GM12878 (cell line): ENCODE data around the gene MAP3K7CL. TPM values are rescaled to one million over a fixed set of nuclear protein-coding genes. Genes with fewer than 3 reads are reported as not detected.

ENCODE experiments used
- ATAC-seq: fragments of 200-7000 bp; cut with Tn5 transposase; 3 replicates; pipeline ENCODE4 v1.9.1; 2020; ENCODE audit warnings: mild to moderate bottlenecking, moderate library complexity
- BruUV-seq: library from RNA; stranded (reverse); fragments of 400-500 nt; replicated peaks from 2 replicates; lab custom pipeline; 2021; lab: Mats Ljungman, UMichigan
- CTCF ChIA-PET: fragments of 300-600 bp; sonication (Branson Sonifier 250); formaldehyde crosslinking; extraction: SDS; loops from one replicate; lab custom pipeline; 2021; ENCODE audit warnings: inconsistent platforms; lab: Yijun Ruan, JAX
- POLR2A ChIA-PET: fragments of 350-600 bp; formaldehyde crosslinking; extraction: SDS; loops from one replicate; lab custom pipeline; 2021; ENCODE audit warnings: inconsistent platforms; lab: Charles Lee
- RAD21 ChIA-PET: fragments of 300-600 bp; sonication (Branson Sonifier 250); formaldehyde crosslinking; loops from one replicate; lab custom pipeline; 2023; ENCODE audit warnings: antibody characterized with exemption; ENCODE audit not compliant: unreplicated experiment; lab: Charles Lee
- SMC1A ChIA-PET: fragments of 300-600 bp; sonication (Branson Sonifier 250); formaldehyde crosslinking; loops from one replicate; lab custom pipeline; 2023; ENCODE audit not compliant: unreplicated experiment, uncharacterized antibody; lab: Charles Lee
- DNase-seq: peaks from one replicate; pipeline ENCODE4 v3.0.0-alpha.2; 2011; ENCODE audit warnings: low read depth, low spot score
- FAIRE-seq: peaks from 3 replicates; lab custom pipeline; 2011; peaks lifted over from hg19 to GRCh38; lab: Jason Lieb, UNC
- H2AFZ ChIP-seq: 2 replicates; pipeline ENCODE4 v1.6.0; 2011; ENCODE audit warnings: low read depth, low read length, control low read depth; ENCODE audit not compliant: control insufficient read depth
- H3K27ac ChIP-seq: 2 replicates; pipeline ENCODE4 v1.5.1; 2011; ENCODE audit warnings: control low read depth; ENCODE audit not compliant: control insufficient read depth, insufficient read depth
- H3K27me3 ChIP-seq, 2 experiments: replicated peaks in 1 of 2; 2 replicates each; pipeline versions ENCODE4 v1.6.0 to v1.6.1; 2011; ENCODE audit warnings: low read length in 1 of 2; ENCODE audit not compliant: control insufficient read depth in 2 of 2, insufficient read depth in 2 of 2
- H3K36me3 ChIP-seq, 2 experiments: 2 replicates each; pipeline ENCODE4 v1.5.1; 2011; ENCODE audit warnings: low read length in 1 of 2; ENCODE audit not compliant: control insufficient read depth in 2 of 2, insufficient read depth in 2 of 2
- H3K4me1 ChIP-seq: 2 replicates; pipeline ENCODE4 v1.6.1; 2011; ENCODE audit warnings: mild to moderate bottlenecking, low read length, moderate library complexity, mixed read lengths; ENCODE audit not compliant: control insufficient read depth, insufficient read depth
- H3K4me2 ChIP-seq: 2 replicates; pipeline ENCODE4 v1.6.0; 2011; ENCODE audit warnings: control low read depth; ENCODE audit not compliant: control insufficient read depth, insufficient read depth
- H3K4me3 ChIP-seq: fragments of 200-600 bp; sonication (generic); 2 replicates; pipeline ENCODE4 v1.5.1; 2016
- H3K79me2 ChIP-seq: 2 replicates; pipeline ENCODE4 v1.6.0; 2011; ENCODE audit warnings: low read length; ENCODE audit not compliant: control insufficient read depth, insufficient read depth
- H3K9ac ChIP-seq: 2 replicates; pipeline ENCODE4 v1.8.0; 2011; ENCODE audit warnings: low read length, control low read depth, mixed read lengths; ENCODE audit not compliant: control insufficient read depth, insufficient read depth
- H3K9me3 ChIP-seq: replicated peaks from 3 replicates; pipeline ENCODE4 v1.5.1; 2011; ENCODE audit warnings: mild to moderate bottlenecking, low read length; ENCODE audit not compliant: control insufficient read depth, insufficient read depth
- H4K20me1 ChIP-seq: 2 replicates; pipeline ENCODE4 v1.6.0; 2011; ENCODE audit not compliant: control insufficient read depth, insufficient read depth
- BCL11A ChIP-seq: IDR thresholded peaks from 2 replicates; pipeline ENCODE4 v1.6.1; 2011; ENCODE audit warnings: low read depth, low read length
- CBX5 ChIP-seq: sonication (generic); IDR thresholded peaks from 2 replicates; pipeline ENCODE4 v1.6.1; 2016; ENCODE audit warnings: low read depth, moderate library complexity, mild to moderate bottlenecking, inconsistent platforms
- EP300 ChIP-seq, 2 experiments: fragments of 150-350 bp in 1 of 2; IDR thresholded peaks; 2 replicates each; pipeline ENCODE4 v1.6.1; 2011 to 2012; ENCODE audit warnings: low read depth in 2 of 2, low read length in 2 of 2, borderline replicate concordance in 1 of 2, improper control_type of control experiment in 1 of 2, inconsistent platforms in 1 of 2; ENCODE audit not compliant: control insufficient read depth in 1 of 2
- IKZF1 ChIP-seq: fragments of 450-650 bp; conservative IDR thresholded peaks from 2 replicates; pipeline ENCODE4 v1.6.1; 2017; ENCODE audit warnings: antibody characterized with exemption, mild to moderate bottlenecking
- JUNB ChIP-seq: IDR thresholded peaks from 2 replicates; pipeline ENCODE4 v1.6.1; 2016; ENCODE audit warnings: antibody characterized with exemption, mild to moderate bottlenecking
- MEF2B ChIP-seq: fragments of 450-650 bp; IDR thresholded peaks from 2 replicates; pipeline ENCODE4 v1.6.1; 2018; ENCODE audit warnings: mild to moderate bottlenecking, moderate library complexity; ENCODE audit not compliant: partially characterized antibody, poor library complexity, severe bottlenecking
- MTA2 ChIP-seq: fragments of 450-650 bp; IDR thresholded peaks from 2 replicates; pipeline ENCODE4 v1.6.1; 2016; ENCODE audit warnings: low read depth, mild to moderate bottlenecking, moderate library complexity
- MYB ChIP-seq: fragments of 150-350 bp; IDR thresholded peaks from 2 replicates; pipeline ENCODE4 v1.6.1; 2014; ENCODE audit warnings: mild to moderate bottlenecking, low read depth, low read length, borderline replicate concordance
- RELA ChIP-seq: fragments of 450-650 bp; IDR thresholded peaks from 2 replicates; pipeline ENCODE4 v1.8.0; 2014; ENCODE audit warnings: borderline replicate concordance; ENCODE audit not compliant: partially characterized antibody
- SP1 ChIP-seq: IDR thresholded peaks from one replicate; pipeline ENCODE4 v1.6.1; 2011; ENCODE audit warnings: low read depth, low read length
- SPI1 ChIP-seq: IDR thresholded peaks from 2 replicates; pipeline ENCODE4 v1.6.1; 2011; ENCODE audit warnings: low read depth, mild to moderate bottlenecking, low read length, moderate library complexity, borderline replicate concordance; ENCODE audit not compliant: insufficient read depth
- STAT3 ChIP-seq: IDR thresholded peaks from 2 replicates; pipeline ENCODE4 v1.6.1; 2011; ENCODE audit warnings: low read depth, low read length, improper control_type of control experiment
- TAF1 ChIP-seq: IDR thresholded peaks from 2 replicates; pipeline ENCODE4 v1.6.1; 2011; ENCODE audit warnings: mild to moderate bottlenecking, low read depth, low read length, borderline replicate concordance
- ZNF217 ChIP-seq: fragments of 450-650 bp; IDR thresholded peaks from 2 replicates; pipeline ENCODE4 v1.6.1; 2017; ENCODE audit warnings: antibody characterized with exemption, mild to moderate bottlenecking
- WGBS: methylation state at CpG from one replicate; pipeline ENCODE4 v1.1.6; 2016; ENCODE audit warnings: low lambda C conversion rate; ENCODE audit not compliant: insufficient replicate concordance, insufficient coverage; ENCODE audit errors: missing lambda C conversion rate; 5-methylcytosine and 5-hydroxymethylcytosine counted together
- in situ Hi-C: fragments of 300-500 bp; cut with MboI; formaldehyde crosslinking; loops from 9 replicates; pipeline ENCODE4 v1.14.3; 2018; ENCODE audit warnings: mixed read lengths
- intact Hi-C: fragments of 100-400 bp; cut with micrococcal nuclease; formaldehyde crosslinking; loops from one replicate; pipeline ENCODE4 v1.14.2; 2022; ENCODE audit not compliant: unreplicated experiment
- polyA plus RNA-seq, 11 experiments: library from polyadenylated mRNA; depleted of rRNA in 4 of 11; unstranded in 6 of 11; stranded (reverse) in 5 of 11; fragments of >200 nt; fragmentation: Nextera tagmentation in 4 of 11; fragmentation: Illumina TruSeq in 1 of 11; extraction: Ambion mirVana in 4 of 11; extraction: Trizol in 1 of 11; gene quantifications; 1 replicate in 1 of 11; 2 replicates in 10 of 11; pipeline versions ENCODE4 v1.2.1 to v1.2.3, GENCODE V29; 2011 to 2016; ENCODE audit warnings: inconsistent platforms in 2 of 11, missing spikeins in 2 of 11, low read depth in 1 of 11
- total RNA-seq, 4 experiments: library from RNA; depleted of rRNA in 3 of 4; stranded (reverse); fragments of >200 nt in 3 of 4; fragmentation: Illumina TruSeq in 1 of 4; extraction: Trizol in 1 of 4; gene quantifications; 2 replicates each; pipeline versions ENCODE4 v1.2.1 to v1.2.3, GENCODE V29; 2013 to 2021
- TF ChIP-seq, protein P1 (sequence below): fragments of 450-650 bp; IDR thresholded peaks from 2 replicates; pipeline ENCODE4 v1.6.1; 2018; ENCODE audit warnings: mild to moderate bottlenecking, low read depth, moderate library complexity; ENCODE audit not compliant: partially characterized antibody
- TF ChIP-seq, protein P2 (sequence below): IDR thresholded peaks from 2 replicates; pipeline ENCODE4 v1.6.1; 2012; ENCODE audit warnings: low read depth, low read length, improper control_type of control experiment

MAP3K7CL gene
- total and polyA plus RNA-seq, 10 of the 15 experiments (the other 5 are each of a cell fraction or from before 2014, with no cell fraction given), result 3.2 to 19.7 (median 6.6) TPM

DNA sequence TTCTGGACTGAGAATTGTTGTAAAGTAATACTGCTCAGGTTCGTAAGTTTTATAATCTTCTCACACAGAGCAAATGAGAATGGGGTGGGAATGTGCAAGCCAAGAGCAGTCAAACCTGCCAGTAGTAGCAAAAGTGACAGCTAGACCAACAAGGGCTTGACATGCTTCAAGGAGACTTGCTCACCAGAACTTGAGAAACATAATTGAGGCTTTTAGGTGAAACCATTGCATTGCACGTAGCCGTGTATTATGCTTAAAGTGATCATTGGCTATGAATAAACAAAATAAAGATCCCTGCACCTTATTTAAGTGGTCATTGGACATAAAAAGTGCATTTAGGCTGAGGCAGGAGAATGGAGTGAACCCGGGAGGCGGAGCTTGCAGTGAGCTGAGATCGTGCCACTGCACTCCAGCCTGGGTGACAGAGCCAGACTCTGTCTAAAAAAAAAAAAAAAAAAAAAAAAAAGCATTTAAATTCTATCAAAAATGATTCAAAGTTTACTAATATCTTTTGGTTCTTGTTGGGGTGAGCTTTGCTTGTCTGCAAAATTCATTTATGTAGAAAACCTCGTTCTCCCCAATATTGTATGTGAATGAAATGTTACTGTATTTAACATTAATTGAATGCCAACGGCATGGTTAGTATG lies 45.2 kb upstream of the MAP3K7CL start:
- BruUV-seq, result no TSS peak
- Histone ChIP-seq H3K36me3 (no peaks in the 10 kb centered on the region), H3K9me3 (no peaks in the 10 kb centered on the region), H2AFZ (no peak overlapping the region), H3K4me2 (no peak overlapping the region), H3K79me2 (no peaks in the 10 kb centered on the region), H3K27me3 (no peaks in the 10 kb centered on the region), H3K9ac (no peak overlapping the region), H3K27ac (no peak overlapping the region), H4K20me1 (no peaks in the 10 kb centered on the region), H3K4me1 (0 out of 2 replicates have a peak, but pooled peaks cover under 1% of the 10 kb centered on the region), H3K4me3 (no peak overlapping the region)
- in situ Hi-C loops, result loop anchor here (5.0 to 10.0 kb wide), 2 partner anchors 287 to 770 kb away; no protein-coding TSS in a partner anchor
- DNase-seq (no peak), ATAC-seq (no peak), FAIRE-seq (no peak)
- CTCF ChIA-PET, result interaction anchor here (1.3 to 12.5 kb wide), 2 partner anchors 11 to 287 kb away, joined by 3 to 235 read pairs; no protein-coding TSS in a partner anchor
- 93% methylated on average over 8 of the region's 8 CpGs for WGBS
- SMC1A ChIA-PET, result interaction anchor here (1.1 to 10.3 kb wide), 3 partner anchors 12 to 286 kb away, joined by 4 to 114 read pairs (median 4); no protein-coding TSS in a partner anchor
- RAD21 ChIA-PET, result interaction anchor here (8.6 kb wide), 1 partner anchor 286 kb away, joined by 85 read pairs; no protein-coding TSS in a partner anchor
- intact Hi-C loops, result no loop called here
- POLR2A ChIA-PET, result interaction anchor here (0.6 kb wide), 1 partner anchor 53 kb away, joined by 4 read pairs; no protein-coding TSS in a partner anchor
- no peak for TF ChIP-seq TAF1
- no peak for TF ChIP-seq RELA
- no peak for TF ChIP-seq MYB
- no peak for TF ChIP-seq ZNF217
- TF ChIP-seq MEF2B, result no peak
- TF ChIP-seq MTA2, result no peak
- TF ChIP-seq BCL11A, result no peak
- no peak for TF ChIP-seq SP1
- TF ChIP-seq, protein P1, sequence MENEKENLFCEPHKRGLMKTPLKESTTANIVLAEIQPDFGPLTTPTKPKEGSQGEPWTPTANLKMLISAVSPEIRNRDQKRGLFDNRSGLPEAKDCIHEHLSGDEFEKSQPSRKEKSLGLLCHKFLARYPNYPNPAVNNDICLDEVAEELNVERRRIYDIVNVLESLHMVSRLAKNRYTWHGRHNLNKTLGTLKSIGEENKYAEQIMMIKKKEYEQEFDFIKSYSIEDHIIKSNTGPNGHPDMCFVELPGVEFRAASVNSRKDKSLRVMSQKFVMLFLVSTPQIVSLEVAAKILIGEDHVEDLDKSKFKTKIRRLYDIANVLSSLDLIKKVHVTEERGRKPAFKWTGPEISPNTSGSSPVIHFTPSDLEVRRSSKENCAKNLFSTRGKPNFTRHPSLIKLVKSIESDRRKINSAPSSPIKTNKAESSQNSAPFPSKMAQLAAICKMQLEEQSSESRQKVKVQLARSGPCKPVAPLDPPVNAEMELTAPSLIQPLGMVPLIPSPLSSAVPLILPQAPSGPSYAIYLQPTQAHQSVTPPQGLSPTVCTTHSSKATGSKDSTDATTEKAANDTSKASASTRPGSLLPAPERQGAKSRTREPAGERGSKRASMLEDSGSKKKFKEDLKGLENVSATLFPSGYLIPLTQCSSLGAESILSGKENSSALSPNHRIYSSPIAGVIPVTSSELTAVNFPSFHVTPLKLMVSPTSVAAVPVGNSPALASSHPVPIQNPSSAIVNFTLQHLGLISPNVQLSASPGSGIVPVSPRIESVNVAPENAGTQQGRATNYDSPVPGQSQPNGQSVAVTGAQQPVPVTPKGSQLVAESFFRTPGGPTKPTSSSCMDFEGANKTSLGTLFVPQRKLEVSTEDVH, result no peak
- TF ChIP-seq, protein P2, sequence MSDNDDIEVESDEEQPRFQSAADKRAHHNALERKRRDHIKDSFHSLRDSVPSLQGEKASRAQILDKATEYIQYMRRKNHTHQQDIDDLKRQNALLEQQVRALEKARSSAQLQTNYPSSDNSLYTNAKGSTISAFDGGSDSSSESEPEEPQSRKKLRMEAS, result no peak
- TF ChIP-seq JUNB, result no peak
- TF ChIP-seq EP300 (IDR thresholded peaks at IDR 0.05; ENCODE audit: borderline replicate concordance in 1 of 2, control insufficient read depth in 1 of 2, low read depth in 2 of 2, low read length in 2 of 2), result no peak
- no peak for TF ChIP-seq STAT3
- no peak for TF ChIP-seq CBX5
- TF ChIP-seq IKZF1, result no peak
- TF ChIP-seq SPI1, result no peak
